ENCODE results near the gene MORN1.

MORN1 gene

GRCh38 chr1:2436876-2437275 is 45.5 kb upstream of the MORN1 start:
- Histone ChIP-seq H3K27me3 (no peaks in the 10 kb centered on the region), H3K4me3 (ENCODE audit: low read depth, low read length) (no peak overlapping the region), H3K4me1 (no peaks in the 10 kb centered on the region), H3K9me3 (no peaks in the 10 kb centered on the region), H3K36me3 (no peaks in the 10 kb centered on the region)
- TF ChIP-seq, protein P1, sequence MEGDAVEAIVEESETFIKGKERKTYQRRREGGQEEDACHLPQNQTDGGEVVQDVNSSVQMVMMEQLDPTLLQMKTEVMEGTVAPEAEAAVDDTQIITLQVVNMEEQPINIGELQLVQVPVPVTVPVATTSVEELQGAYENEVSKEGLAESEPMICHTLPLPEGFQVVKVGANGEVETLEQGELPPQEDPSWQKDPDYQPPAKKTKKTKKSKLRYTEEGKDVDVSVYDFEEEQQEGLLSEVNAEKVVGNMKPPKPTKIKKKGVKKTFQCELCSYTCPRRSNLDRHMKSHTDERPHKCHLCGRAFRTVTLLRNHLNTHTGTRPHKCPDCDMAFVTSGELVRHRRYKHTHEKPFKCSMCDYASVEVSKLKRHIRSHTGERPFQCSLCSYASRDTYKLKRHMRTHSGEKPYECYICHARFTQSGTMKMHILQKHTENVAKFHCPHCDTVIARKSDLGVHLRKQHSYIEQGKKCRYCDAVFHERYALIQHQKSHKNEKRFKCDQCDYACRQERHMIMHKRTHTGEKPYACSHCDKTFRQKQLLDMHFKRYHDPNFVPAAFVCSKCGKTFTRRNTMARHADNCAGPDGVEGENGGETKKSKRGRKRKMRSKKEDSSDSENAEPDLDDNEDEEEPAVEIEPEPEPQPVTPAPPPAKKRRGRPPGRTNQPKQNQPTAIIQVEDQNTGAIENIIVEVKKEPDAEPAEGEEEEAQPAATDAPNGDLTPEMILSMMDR (IDR thresholded peaks at IDR 0.05; ENCODE audit: low read depth, low read length), result no peak
- no peak for DNase-seq

DNA sequence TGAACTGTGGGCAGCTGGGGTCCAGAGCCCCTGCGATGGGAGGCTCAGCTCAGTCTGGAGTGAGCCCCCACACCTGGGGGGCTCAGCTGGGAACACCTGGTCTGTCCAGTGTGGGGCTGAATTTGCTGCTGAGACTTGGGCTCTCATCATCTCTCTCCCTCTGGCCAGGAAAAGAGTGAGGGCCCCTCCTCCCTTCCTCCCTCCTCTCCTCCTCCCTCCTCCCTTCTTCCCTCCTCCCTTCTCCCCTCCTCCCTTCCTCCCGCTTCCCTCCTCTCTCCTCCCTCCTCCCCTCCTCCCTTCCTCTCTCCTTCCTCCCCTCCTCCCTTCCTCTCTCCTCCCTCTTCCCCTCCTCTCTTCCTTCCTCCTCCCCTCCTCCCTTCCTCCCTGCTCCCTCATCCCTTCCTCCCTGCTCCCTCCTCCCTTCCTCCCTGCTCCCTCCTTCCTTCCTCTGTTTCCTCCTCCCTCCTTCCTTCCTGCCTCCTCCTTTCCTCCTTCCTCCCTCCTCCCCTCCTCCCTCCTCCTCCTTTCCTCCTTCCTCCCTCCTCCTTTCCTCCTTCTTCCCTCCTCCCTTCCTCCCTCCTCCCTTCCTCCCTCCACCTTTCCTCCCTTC is 44.5 kb upstream of the MORN1 start:
- DNase-seq, result no peak
- no peaks in the 10 kb centered on the region for H3K36me3 ChIP-seq
- no peaks in the 10 kb centered on the region for H3K27me3 ChIP-seq
- no peaks in the 10 kb centered on the region for H3K4me1 ChIP-seq
- H3K4me3 ChIP-seq (ENCODE audit: low read depth, low read length), result no peak overlapping the region
- TF ChIP-seq, protein P1 (IDR thresholded peaks at IDR 0.05; ENCODE audit: low read depth, low read length), result no peak
- H3K9me3 ChIP-seq, result no peaks in the 10 kb centered on the region

GRCh38 chr1:2435091-2435490 is 43.7 kb upstream of the MORN1 start:
- Histone ChIP-seq H3K4me3 (ENCODE audit: low read depth, low read length) (no peak overlapping the region), H3K4me1 (no peaks in the 10 kb centered on the region), H3K36me3 (no peaks in the 10 kb centered on the region), H3K9me3 (no peaks in the 10 kb centered on the region), H3K27me3 (no peaks in the 10 kb centered on the region)
- no peak for DNase-seq
- TF ChIP-seq, protein P1 (IDR thresholded peaks at IDR 0.05; ENCODE audit: low read depth, low read length), result no peak

DNA sequence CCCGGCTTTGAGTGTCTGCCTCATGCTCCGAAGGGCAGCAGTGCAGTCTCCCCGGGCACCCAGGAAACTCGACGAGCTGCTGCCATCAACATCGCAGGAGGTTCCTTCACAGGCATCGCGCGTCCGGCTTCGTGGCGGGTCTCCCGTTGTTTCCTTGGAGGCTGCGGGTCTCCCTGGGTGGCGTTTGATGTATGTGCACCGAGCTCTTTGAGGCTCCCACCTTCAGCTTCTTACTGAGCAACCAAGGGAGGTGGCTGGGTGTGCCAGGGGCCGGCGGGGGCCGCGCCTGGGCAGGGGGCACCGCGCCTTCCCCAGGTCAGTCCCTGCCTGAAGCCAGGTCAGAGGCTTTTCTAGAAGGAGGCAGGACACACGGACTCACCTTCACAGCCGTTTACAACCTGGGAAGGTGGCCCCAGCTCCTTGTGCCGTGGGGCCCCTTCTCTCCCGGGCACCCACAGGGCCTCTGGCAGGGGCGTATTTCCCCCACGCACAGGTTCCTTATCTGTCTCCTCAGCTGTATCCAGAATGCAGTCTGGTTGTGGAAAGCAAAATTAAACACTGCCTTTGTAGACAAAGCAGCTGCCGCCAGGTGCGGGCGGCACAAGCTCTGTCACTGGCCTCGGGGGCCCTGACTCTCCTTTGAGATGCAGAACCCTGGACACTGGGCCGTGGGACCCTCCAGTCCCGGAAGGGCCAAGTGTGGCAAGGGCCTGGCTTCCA is 42.7 kb upstream of the MORN1 start:
- TF ChIP-seq, protein P1 (IDR thresholded peaks at IDR 0.05; ENCODE audit: low read depth, low read length), result no peak
- no peaks in the 10 kb centered on the region for H3K27me3 ChIP-seq
- no peaks in the 10 kb centered on the region for H3K4me1 ChIP-seq

DNA sequence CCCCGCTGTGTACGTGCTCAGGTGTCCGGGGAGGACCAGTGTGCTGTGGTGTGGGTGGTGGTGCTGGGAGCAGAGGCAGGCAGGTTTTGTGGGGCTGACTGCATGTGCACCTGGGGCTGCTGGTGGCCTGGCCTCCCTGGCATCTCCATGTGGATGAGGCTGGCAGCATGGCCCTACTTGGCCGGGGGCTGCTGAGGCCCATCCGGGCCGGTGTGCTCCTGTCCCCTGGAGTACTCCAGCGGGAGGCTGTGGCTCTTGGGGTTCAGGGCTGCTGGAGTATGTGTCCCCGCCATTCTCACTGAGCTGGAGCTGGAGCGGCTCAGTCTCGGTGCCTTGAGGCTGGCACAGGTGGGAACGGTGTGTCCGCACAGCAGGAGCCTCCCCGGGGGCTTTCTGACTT is 41.8 kb upstream of the MORN1 start:
- no peaks in the 10 kb centered on the region for H3K36me3 ChIP-seq
- DNase-seq, result no peak
- no peaks in the 10 kb centered on the region for H3K4me1 ChIP-seq
- TF ChIP-seq, protein P1 (IDR thresholded peaks at IDR 0.05; ENCODE audit: low read depth, low read length), result no peak
- no peaks in the 10 kb centered on the region for H3K27me3 ChIP-seq
- no peaks in the 10 kb centered on the region for H3K9me3 ChIP-seq
- no peak overlapping the region for H3K4me3 ChIP-seq (ENCODE audit: low read depth, low read length)

More for the DNA sequence above, 42.7 kb upstream of the MORN1 start:
- Histone ChIP-seq H3K36me3 (no peaks in the 10 kb centered on the region), H3K9me3 (no peaks in the 10 kb centered on the region), H3K4me3 (ENCODE audit: low read depth, low read length) (no peak overlapping the region)
- no peak for DNase-seq

GRCh38 chr1:2432441-2432844 is 41.1 kb upstream of the MORN1 start:
- TF ChIP-seq, protein P1 (IDR thresholded peaks at IDR 0.05; ENCODE audit: low read depth, low read length), result no peak
- H3K27me3 ChIP-seq, result no peaks in the 10 kb centered on the region

More at GRCh38 chr1:2432441-2432844, 41.1 kb upstream of the MORN1 start:
- Histone ChIP-seq H3K9me3 (no peaks in the 10 kb centered on the region), H3K4me1 (no peaks in the 10 kb centered on the region), H3K36me3 (no peaks in the 10 kb centered on the region), H3K4me3 (ENCODE audit: low read depth, low read length) (no peak overlapping the region)
- no peak for DNase-seq

Measured in BE2C (cell line).